Ramos (cell line): Measurements from ENCODE around the gene PDLIM7.

Source experiments
- in situ Hi-C: fragments of 300-500 bp; cut with MboI; formaldehyde crosslinking; loops from one replicate; pipeline ENCODE4 v1.14.3; 2022; ENCODE audit warnings: low sequenced_read_pairs; ENCODE audit not compliant: unreplicated experiment

The PDLIM7 gene

GRCh38 chr5:177449140-177450061, 48.0 kb downstream of the PDLIM7 start:
- in situ Hi-C loops: loop anchor here (10.0 kb wide), 1 partner anchor 55 kb away; no protein-coding TSS in a partner anchor

GRCh38 chr5:177448244-177448950, 49.0 kb downstream of the PDLIM7 start:
- in situ Hi-C loops: loop anchor here (10.0 kb wide), 1 partner anchor 54 kb away; no protein-coding TSS in a partner anchor

- in situ Hi-C loops: loop anchor here (10.0 kb wide), 1 partner anchor 53 kb away; no protein-coding TSS in a partner anchor
These were observed 49.7 kb downstream of the PDLIM7 start for GRCh38 chr5:177447611-177448243.

- in situ Hi-C loops: loop anchor here (10.0 kb wide), 1 partner anchor 52 kb away; no protein-coding TSS in a partner anchor
These were observed 50.3 kb downstream of the PDLIM7 start for GRCh38 chr5:177447066-177447610.

GRCh38 chr5:177446200-177447065, 51.0 kb downstream of the PDLIM7 start, which contains the start of gene PRR7:
Gene PRR7, plus strand, starts transcription at chr5:177446814. Its CDS starts 8,254 bp downstream, at chr5:177455068.
- in situ Hi-C loops: loop anchor here (10.0 kb wide), 1 partner anchor 52 kb away; no protein-coding TSS in a partner anchor

- in situ Hi-C loops: loop anchor here (10.0 kb wide), 1 partner anchor 51 kb away; no protein-coding TSS in a partner anchor
These were observed 51.5 kb downstream of the PDLIM7 start for GRCh38 chr5:177445917-177446199.

- in situ Hi-C loops: loop anchor here (10.0 kb wide), 1 partner anchor 50 kb away; no protein-coding TSS in a partner anchor
These were observed 52.1 kb downstream of the PDLIM7 start for GRCh38 chr5:177445052-177445916.

GRCh38 chr5:177444106-177445051, 53.0 kb downstream of the PDLIM7 start:
- in situ Hi-C loops: loop anchor here (10.0 kb wide), 1 partner anchor 50 kb away; no protein-coding TSS in a partner anchor

GRCh38 chr5:177443144-177443983, 54.0 kb downstream of the PDLIM7 start:
- in situ Hi-C loops: loop anchor here (10.0 kb wide), 1 partner anchor 49 kb away; no protein-coding TSS in a partner anchor

GRCh38 chr5:177442066-177442826, 55.2 kb downstream of the PDLIM7 start:
- in situ Hi-C loops: loop anchor here (10.0 kb wide), 1 partner anchor 47 kb away; no protein-coding TSS in a partner anchor

GRCh38 chr5:177440990-177441780, 56.2 kb downstream of the PDLIM7 start:
- in situ Hi-C loops: loop anchor here (10.0 kb wide), 1 partner anchor 46 kb away; no protein-coding TSS in a partner anchor

GRCh38 chr5:177440211-177440989, 57.0 kb downstream of the PDLIM7 start:
- in situ Hi-C loops: loop anchor here (10.0 kb wide), 1 partner anchor 46 kb away; no protein-coding TSS in a partner anchor

GRCh38 chr5:177439518-177440053, 57.8 kb downstream of the PDLIM7 start:
- in situ Hi-C loops: loop anchor here (10.0 kb wide), 1 partner anchor 45 kb away; no protein-coding TSS in a partner anchor
